SK-N-SH (cell line): Measurements from ENCODE around the gene SUFU. TPM values are rescaled to one million over a fixed set of nuclear protein-coding genes. Genes with fewer than 3 reads are reported as not detected.

Experiments used
- CTCF ChIA-PET: fragments of 300-600, 350-600 bp; formaldehyde crosslinking; extraction: SDS; loops from one replicate; lab custom pipeline; 2021; lab: Yijun Ruan, JAX
- POLR2A ChIA-PET: fragments of 350-600 bp; sonication (Branson Sonifier 250); formaldehyde crosslinking; extraction: SDS; loops from one replicate; lab custom pipeline; 2020; ENCODE audit warnings: antibody characterized with exemption, inconsistent platforms; lab: Yijun Ruan, JAX
- DNase-seq: peaks from one replicate; pipeline ENCODE4 v3.0.0; 2012
- H2AFZ ChIP-seq: fragments of 200-600 bp; sonication (generic); 2 replicates; pipeline ENCODE4 v1.8.1; 2016; ENCODE audit warnings: antibody characterized with exemption, mild to moderate bottlenecking, low read depth
- H3F3A ChIP-seq: fragments of 200-600 bp; sonication (generic); replicated peaks from 2 replicates; pipeline ENCODE3; 2016; ENCODE audit warnings: antibody characterized with exemption, mild to moderate bottlenecking; ENCODE audit not compliant: insufficient read depth
- H3K27ac ChIP-seq, 2 experiments: fragments of 200-500 bp in 1 of 2; fragments of 200-600 bp in 1 of 2; sonication (Bioruptor generic) in 1 of 2; sonication (generic), shearing (Covaris generic) in 1 of 2; 2 replicates each; pipeline versions ENCODE4 v1.5.1 to v1.6.1; 2014 to 2016; ENCODE audit warnings: low read depth in 2 of 2, inconsistent platforms in 1 of 2, low read length in 1 of 2, mild to moderate bottlenecking in 1 of 2, mixed read lengths in 1 of 2
- H3K27me3 ChIP-seq: fragments of 200-600 bp; sonication (generic), shearing (Covaris generic); 2 replicates; pipeline ENCODE4 v1.6.1; 2016; ENCODE audit warnings: mixed run types; ENCODE audit not compliant: insufficient read depth
- H3K36me3 ChIP-seq, 2 experiments: fragments of 200-500 bp in 1 of 2; fragments of 200-600 bp in 1 of 2; sonication (Bioruptor generic) in 1 of 2; sonication (generic) in 1 of 2; replicated peaks in 1 of 2; 2 replicates each; pipeline versions ENCODE3 to v1.5.1; 2014 to 2016; ENCODE audit warnings: low read length in 1 of 2, mild to moderate bottlenecking in 1 of 2; ENCODE audit not compliant: insufficient read depth in 2 of 2, control insufficient read depth in 1 of 2
- H3K4me1 ChIP-seq, 2 experiments: fragments of 200-500 bp in 1 of 2; fragments of 200-600 bp in 1 of 2; sonication (Bioruptor generic) in 1 of 2; sonication (generic), shearing (Covaris generic) in 1 of 2; 2 replicates each; pipeline versions ENCODE4 v1.5.1 to v1.6.1; 2014 to 2016; ENCODE audit warnings: low read depth in 1 of 2, low read length in 1 of 2, mixed run types in 1 of 2; ENCODE audit not compliant: insufficient read depth in 2 of 2, control insufficient read depth in 1 of 2
- H3K4me2 ChIP-seq: fragments of 200-600 bp; sonication (generic), shearing (Covaris generic); 2 replicates; pipeline ENCODE4 v1.6.1; 2017; ENCODE audit warnings: mixed run types
- H3K4me3 ChIP-seq, 2 experiments: fragments of 200-500 bp in 1 of 2; fragments of 200-600 bp in 1 of 2; sonication (Bioruptor generic) in 1 of 2; sonication (generic), shearing (Covaris generic) in 1 of 2; 2 replicates each; pipeline versions ENCODE4 v1.5.1 to v1.8.1; 2014 to 2016; ENCODE audit warnings: low read depth in 2 of 2, inconsistent platforms in 1 of 2, low read length in 1 of 2, mild to moderate bottlenecking in 1 of 2, mixed read lengths in 1 of 2, moderate library complexity in 1 of 2
- H3K79me2 ChIP-seq: fragments of 200-600 bp; sonication (generic); 2 replicates; pipeline ENCODE4 v1.8.1; 2017; ENCODE audit warnings: mild to moderate bottlenecking; ENCODE audit not compliant: insufficient read depth
- H3K9ac ChIP-seq: fragments of 200-600 bp; sonication (generic); 2 replicates; pipeline ENCODE4 v1.6.1; 2017; ENCODE audit warnings: mixed run types
- H3K9me2 ChIP-seq: fragments of 200-600 bp; sonication (generic); 2 replicates; pipeline ENCODE4 v1.6.1; 2017; ENCODE audit warnings: mixed run types
- H3K9me3 ChIP-seq: fragments of 200-600 bp; sonication (generic); 2 replicates; pipeline ENCODE4 v1.6.1; 2017; ENCODE audit warnings: mixed run types, mild to moderate bottlenecking, moderate library complexity
- H4K20me1 ChIP-seq: fragments of 200-600 bp; sonication (generic); 2 replicates; pipeline ENCODE4 v1.6.1; 2017; ENCODE audit warnings: mild to moderate bottlenecking, mixed run types; ENCODE audit not compliant: insufficient read depth
- CHD2 ChIP-seq: fragments of 150-350 bp; IDR thresholded peaks from 2 replicates; pipeline ENCODE4 v1.6.1; 2018; ENCODE audit warnings: low read length; ENCODE audit not compliant: partially characterized antibody
- EP300 ChIP-seq, 2 experiments: IDR thresholded peaks; 2 replicates each; pipeline versions ENCODE4 v1.4.0 to v1.6.1; 2012; ENCODE audit warnings: borderline replicate concordance in 1 of 2, low read depth in 1 of 2, low read length in 1 of 2
- FOSL2 ChIP-seq: IDR thresholded peaks from 2 replicates; pipeline ENCODE4 v1.4.0; 2012; ENCODE audit warnings: low read depth, mild to moderate bottlenecking, moderate library complexity, borderline replicate concordance
- FOXM1 ChIP-seq: IDR thresholded peaks from 2 replicates; pipeline ENCODE4 v1.4.0; 2012; ENCODE audit warnings: low read depth, mild to moderate bottlenecking
- GABPA ChIP-seq: IDR thresholded peaks from 2 replicates; pipeline ENCODE4 v1.4.0; 2012; ENCODE audit warnings: low read depth, mild to moderate bottlenecking
- GATA2 ChIP-seq: sonication (generic); formaldehyde crosslinking; IDR thresholded peaks from 2 replicates; pipeline ENCODE4 v1.5.0; 2020; ENCODE audit warnings: mild to moderate bottlenecking, missing genetic modification reagents
- JUND ChIP-seq: IDR thresholded peaks from 2 replicates; pipeline ENCODE4 v1.4.0; 2012
- MXI1 ChIP-seq: IDR thresholded peaks from 2 replicates; pipeline ENCODE4 v1.6.1; 2012; ENCODE audit warnings: mild to moderate bottlenecking, low read depth, low read length, improper control_type of control experiment
- NFIC ChIP-seq: IDR thresholded peaks from 2 replicates; pipeline ENCODE4 v1.4.0; 2012; ENCODE audit warnings: borderline replicate concordance
- POLR2AphosphoS5 ChIP-seq: IDR thresholded peaks from 2 replicates; pipeline ENCODE4 v1.6.1; 2012; ENCODE audit warnings: low read depth, low read length
- RAD21 ChIP-seq: IDR thresholded peaks from 2 replicates; pipeline ENCODE4 v1.6.1; 2012; ENCODE audit warnings: mild to moderate bottlenecking, low read length
- RCOR1 ChIP-seq: fragments of 150-350 bp; IDR thresholded peaks from 2 replicates; pipeline ENCODE4 v1.6.1; 2017; ENCODE audit warnings: antibody characterized with exemption, low read length
- RFX5 ChIP-seq: IDR thresholded peaks from 2 replicates; pipeline ENCODE4 v1.6.1; 2012; ENCODE audit warnings: mild to moderate bottlenecking, improper control_type of control experiment, low read length
- RXRA ChIP-seq: IDR thresholded peaks from 2 replicates; pipeline ENCODE4 v1.4.0; 2012; ENCODE audit warnings: low read depth, mild to moderate bottlenecking, borderline replicate concordance
- SIN3A ChIP-seq: IDR thresholded peaks from 2 replicates; pipeline ENCODE4 v1.6.1; 2012; ENCODE audit warnings: low read depth, mild to moderate bottlenecking, low read length, moderate library complexity, borderline replicate concordance
- SMC3 ChIP-seq: IDR thresholded peaks from 2 replicates; pipeline ENCODE4 v1.6.1; 2012; ENCODE audit warnings: low read depth, low read length, improper control_type of control experiment
- TAF1 ChIP-seq: IDR thresholded peaks from 2 replicates; pipeline ENCODE4 v1.6.1; 2012; ENCODE audit warnings: low read depth, mild to moderate bottlenecking, low read length, moderate library complexity, borderline replicate concordance
- TCF12 ChIP-seq: IDR thresholded peaks from 2 replicates; pipeline ENCODE4 v1.4.0; 2012
- TEAD4 ChIP-seq: IDR thresholded peaks from 2 replicates; pipeline ENCODE4 v1.4.0; 2012; ENCODE audit warnings: mild to moderate bottlenecking, borderline replicate concordance; ENCODE audit not compliant: insufficient read depth
- YY1 ChIP-seq: IDR thresholded peaks from 2 replicates; pipeline ENCODE4 v1.4.0; 2012; ENCODE audit warnings: low read depth, mild to moderate bottlenecking
- WGBS: methylation state at CpG from one replicate; pipeline ENCODE4 v1.1.6; 2017; ENCODE audit warnings: low lambda C conversion rate; 5-methylcytosine and 5-hydroxymethylcytosine counted together
- polyA plus RNA-seq, 3 experiments: library from polyadenylated mRNA; depleted of rRNA; stranded (reverse); fragments of >200 nt; gene quantifications; 2 replicates each; pipeline ENCODE4 v1.2.3, GENCODE V29; 2012
- TF ChIP-seq, protein P1 (sequence below): IDR thresholded peaks from 2 replicates; pipeline ENCODE4 v1.4.0; 2012; ENCODE audit warnings: low read depth, borderline replicate concordance
- TF ChIP-seq, protein P2 (sequence below): IDR thresholded peaks from 2 replicates; pipeline ENCODE4; 2012
- TF ChIP-seq, protein P3 (sequence below): IDR thresholded peaks from 2 replicates; pipeline ENCODE4 v1.4.0; 2012; ENCODE audit warnings: low read depth, borderline replicate concordance
- TF ChIP-seq, protein P4 (sequence below): fragments of 200-600 bp; sonication (generic); IDR thresholded peaks from 2 replicates; pipeline ENCODE4 v1.6.1; 2017; ENCODE audit warnings: antibody characterized with exemption, mild to moderate bottlenecking, moderate library complexity

The SUFU gene
- polyA plus RNA-seq, 1 of the 3 experiments (the other 2 are of a cell fraction), result 5.7 TPM

DNA sequence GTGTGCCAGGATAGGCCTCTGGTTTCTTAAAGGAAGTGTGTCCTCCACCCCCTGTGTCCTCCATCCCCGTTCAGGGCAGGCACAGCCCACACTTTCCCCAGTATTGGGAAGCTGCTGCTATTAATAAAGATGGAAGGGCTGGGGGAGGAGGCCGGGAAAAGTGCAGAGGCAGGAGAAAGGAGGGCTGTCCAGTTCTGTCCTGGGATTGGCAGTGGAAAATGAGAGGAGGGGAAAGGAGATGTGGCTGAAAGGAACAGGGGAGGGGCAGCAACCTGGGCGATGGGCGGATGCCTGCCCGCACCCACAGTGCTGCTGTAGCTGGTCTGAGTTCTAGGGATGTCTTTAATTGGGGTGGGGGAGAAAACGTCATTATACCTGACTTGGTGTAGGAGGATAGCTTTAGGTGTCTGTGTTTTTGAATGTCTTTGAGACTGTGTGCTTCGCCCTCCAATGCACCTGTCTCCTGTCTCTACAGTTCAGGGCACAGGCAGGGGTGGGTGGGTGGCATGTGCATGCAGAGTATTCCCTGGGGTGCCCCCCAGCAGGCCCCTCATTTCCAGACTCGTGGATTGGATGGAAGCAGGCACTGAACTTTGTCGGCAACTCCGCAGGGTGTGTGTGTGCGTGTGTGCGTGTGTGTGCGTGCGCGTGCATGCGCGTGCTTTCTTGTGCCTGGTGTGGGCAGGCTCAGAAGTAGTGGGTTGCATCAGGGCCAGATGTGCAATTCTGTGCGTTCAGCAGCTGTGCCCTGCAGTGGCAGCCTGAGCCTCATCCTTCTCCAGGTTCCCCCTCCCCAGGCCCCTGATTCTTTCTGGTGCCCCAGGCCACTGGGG lies 143.1 kb downstream of the SUFU start:
- DNase-seq, result peak; percentile 73
- TF ChIP-seq EP300 (IDR thresholded peaks at IDR 0.05; ENCODE audit: borderline replicate concordance in 1 of 2, low read depth in 1 of 2, low read length in 1 of 2) (no peak), FOSL2 (no peak), MXI1 (peak; percentile 36; the same call in 1 of the 2 replicates), RFX5 (no peak), SIN3A (no peak), FOXM1 (no peak), TAF1 (no peak), GABPA (no peak), CHD2 (no peak), POLR2AphosphoS5 (peak; percentile 61), YY1 (no peak), NFIC (no peak), JUND (no peak), TEAD4 (no peak), TCF12 (no peak; the same call in 1 of the 2 replicates), GATA2 (no peak), RCOR1 (no peak), RAD21 (no peak), SMC3 (no peak), RXRA (no peak)
- TF ChIP-seq, protein P1, sequence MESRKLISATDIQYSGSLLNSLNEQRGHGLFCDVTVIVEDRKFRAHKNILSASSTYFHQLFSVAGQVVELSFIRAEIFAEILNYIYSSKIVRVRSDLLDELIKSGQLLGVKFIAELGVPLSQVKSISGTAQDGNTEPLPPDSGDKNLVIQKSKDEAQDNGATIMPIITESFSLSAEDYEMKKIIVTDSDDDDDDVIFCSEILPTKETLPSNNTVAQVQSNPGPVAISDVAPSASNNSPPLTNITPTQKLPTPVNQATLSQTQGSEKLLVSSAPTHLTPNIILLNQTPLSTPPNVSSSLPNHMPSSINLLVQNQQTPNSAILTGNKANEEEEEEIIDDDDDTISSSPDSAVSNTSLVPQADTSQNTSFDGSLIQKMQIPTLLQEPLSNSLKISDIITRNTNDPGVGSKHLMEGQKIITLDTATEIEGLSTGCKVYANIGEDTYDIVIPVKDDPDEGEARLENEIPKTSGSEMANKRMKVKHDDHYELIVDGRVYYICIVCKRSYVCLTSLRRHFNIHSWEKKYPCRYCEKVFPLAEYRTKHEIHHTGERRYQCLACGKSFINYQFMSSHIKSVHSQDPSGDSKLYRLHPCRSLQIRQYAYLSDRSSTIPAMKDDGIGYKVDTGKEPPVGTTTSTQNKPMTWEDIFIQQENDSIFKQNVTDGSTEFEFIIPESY, result no peak
- TF ChIP-seq, protein P2, sequence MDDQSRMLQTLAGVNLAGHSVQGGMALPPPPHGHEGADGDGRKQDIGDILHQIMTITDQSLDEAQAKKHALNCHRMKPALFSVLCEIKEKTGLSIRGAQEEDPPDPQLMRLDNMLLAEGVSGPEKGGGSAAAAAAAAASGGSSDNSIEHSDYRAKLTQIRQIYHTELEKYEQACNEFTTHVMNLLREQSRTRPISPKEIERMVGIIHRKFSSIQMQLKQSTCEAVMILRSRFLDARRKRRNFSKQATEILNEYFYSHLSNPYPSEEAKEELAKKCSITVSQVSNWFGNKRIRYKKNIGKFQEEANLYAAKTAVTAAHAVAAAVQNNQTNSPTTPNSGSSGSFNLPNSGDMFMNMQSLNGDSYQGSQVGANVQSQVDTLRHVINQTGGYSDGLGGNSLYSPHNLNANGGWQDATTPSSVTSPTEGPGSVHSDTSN, result peak; percentile 9; the same call in 1 of the 2 replicates
- TF ChIP-seq, protein P3, sequence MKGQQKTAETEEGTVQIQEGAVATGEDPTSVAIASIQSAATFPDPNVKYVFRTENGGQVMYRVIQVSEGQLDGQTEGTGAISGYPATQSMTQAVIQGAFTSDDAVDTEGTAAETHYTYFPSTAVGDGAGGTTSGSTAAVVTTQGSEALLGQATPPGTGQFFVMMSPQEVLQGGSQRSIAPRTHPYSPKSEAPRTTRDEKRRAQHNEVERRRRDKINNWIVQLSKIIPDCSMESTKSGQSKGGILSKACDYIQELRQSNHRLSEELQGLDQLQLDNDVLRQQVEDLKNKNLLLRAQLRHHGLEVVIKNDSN, result no peak
- TF ChIP-seq, protein P4, sequence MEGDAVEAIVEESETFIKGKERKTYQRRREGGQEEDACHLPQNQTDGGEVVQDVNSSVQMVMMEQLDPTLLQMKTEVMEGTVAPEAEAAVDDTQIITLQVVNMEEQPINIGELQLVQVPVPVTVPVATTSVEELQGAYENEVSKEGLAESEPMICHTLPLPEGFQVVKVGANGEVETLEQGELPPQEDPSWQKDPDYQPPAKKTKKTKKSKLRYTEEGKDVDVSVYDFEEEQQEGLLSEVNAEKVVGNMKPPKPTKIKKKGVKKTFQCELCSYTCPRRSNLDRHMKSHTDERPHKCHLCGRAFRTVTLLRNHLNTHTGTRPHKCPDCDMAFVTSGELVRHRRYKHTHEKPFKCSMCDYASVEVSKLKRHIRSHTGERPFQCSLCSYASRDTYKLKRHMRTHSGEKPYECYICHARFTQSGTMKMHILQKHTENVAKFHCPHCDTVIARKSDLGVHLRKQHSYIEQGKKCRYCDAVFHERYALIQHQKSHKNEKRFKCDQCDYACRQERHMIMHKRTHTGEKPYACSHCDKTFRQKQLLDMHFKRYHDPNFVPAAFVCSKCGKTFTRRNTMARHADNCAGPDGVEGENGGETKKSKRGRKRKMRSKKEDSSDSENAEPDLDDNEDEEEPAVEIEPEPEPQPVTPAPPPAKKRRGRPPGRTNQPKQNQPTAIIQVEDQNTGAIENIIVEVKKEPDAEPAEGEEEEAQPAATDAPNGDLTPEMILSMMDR, result no peak

More for the DNA sequence above, 143.1 kb downstream of the SUFU start:
- Histone ChIP-seq H3K4me1 (peaks cover 28 to 52% of the 10 kb centered on the region in 2 experiments; a peak in 3 of 4 replicates), H4K20me1 (peaks cover 68% of the 10 kb centered on the region), H2AFZ (no peak overlapping the region), H3K4me2 (peak overlapping the region; percentile 96), H3K36me3 (peaks cover 4 to 6% of the 10 kb centered on the region in 2 experiments), H3K79me2 (peaks cover 89% of the 10 kb centered on the region), H3K9me2 (no peaks in the 10 kb centered on the region), H3K9ac (peak overlapping the region; percentile 99), H3K9me3 (no peaks in the 10 kb centered on the region), H3F3A (peaks cover 21% of the 10 kb centered on the region), H3K27ac (peak overlapping the region; percentile 92 to 93), H3K27me3 (no peaks in the 10 kb centered on the region), H3K4me3 (peak overlapping the region; percentile 56 to 99)
- ChIA-PET POLR2A (interaction anchor here (0.5 to 3.5 kb wide), 4 partner anchors 9 to 883 kb away, joined by 3 to 33 read pairs (median 14); no protein-coding TSS in a partner anchor), CTCF (interaction anchor here (0.7 to 4.7 kb wide), 6 partner anchors 12 to 142 kb away, joined by 3 to 56 read pairs (median 16); partner anchors contain the start of gene SUFU)
- WGBS, result 55% methylated on average over 17 of the region's 18 CpGs
